ENCODE results near the gene LEFTY1. TPM values are rescaled to one million over a fixed set of nuclear protein-coding genes. Genes with fewer than 3 reads are reported as not detected.

LEFTY1 gene
- total and polyA plus RNA-seq, 10 donors, result 0.06 to 0.95 (median 0.34) TPM; not detected in 3

GRCh38 chr1:225928186-225929175 is 39.5 kb upstream of the LEFTY1 start:
- intact Hi-C loops (cut with DNase I; ENCODE audit: low total_unique reads), result no loop called here
- TF ChIP-seq POLR2AphosphoS5 (IDR thresholded peaks at IDR 0.05) (no peak), POLR2A (IDR thresholded peaks at IDR 0.05) (no peak)
- TF ChIP-seq, protein P1, sequence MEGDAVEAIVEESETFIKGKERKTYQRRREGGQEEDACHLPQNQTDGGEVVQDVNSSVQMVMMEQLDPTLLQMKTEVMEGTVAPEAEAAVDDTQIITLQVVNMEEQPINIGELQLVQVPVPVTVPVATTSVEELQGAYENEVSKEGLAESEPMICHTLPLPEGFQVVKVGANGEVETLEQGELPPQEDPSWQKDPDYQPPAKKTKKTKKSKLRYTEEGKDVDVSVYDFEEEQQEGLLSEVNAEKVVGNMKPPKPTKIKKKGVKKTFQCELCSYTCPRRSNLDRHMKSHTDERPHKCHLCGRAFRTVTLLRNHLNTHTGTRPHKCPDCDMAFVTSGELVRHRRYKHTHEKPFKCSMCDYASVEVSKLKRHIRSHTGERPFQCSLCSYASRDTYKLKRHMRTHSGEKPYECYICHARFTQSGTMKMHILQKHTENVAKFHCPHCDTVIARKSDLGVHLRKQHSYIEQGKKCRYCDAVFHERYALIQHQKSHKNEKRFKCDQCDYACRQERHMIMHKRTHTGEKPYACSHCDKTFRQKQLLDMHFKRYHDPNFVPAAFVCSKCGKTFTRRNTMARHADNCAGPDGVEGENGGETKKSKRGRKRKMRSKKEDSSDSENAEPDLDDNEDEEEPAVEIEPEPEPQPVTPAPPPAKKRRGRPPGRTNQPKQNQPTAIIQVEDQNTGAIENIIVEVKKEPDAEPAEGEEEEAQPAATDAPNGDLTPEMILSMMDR (IDR thresholded peaks at IDR 0.05 in 8 of 11, conservative IDR thresholded peaks at IDR 0.05 in 3 of 11), result no peak
- peaks cover 4 to 12% (median 10%) of the 10 kb centered on the region in 6 donors for H3K4me1 ChIP-seq
- no peaks in the 10 kb centered on the region for H3K27me3 ChIP-seq (replicated peaks in 1 of 7)
- peak; percentile 66 for DNase-seq
- H3K27ac ChIP-seq, result peak overlapping the region in 4 of 8 donors; percentile 36 to 67 (median 52)
- no peaks in the 10 kb centered on the region for H3K36me3 ChIP-seq
- WGBS, 5 donors, result 77 to 87% (median 79%) methylated on average over 14 of the region's 14 CpGs
- H3K9me3 ChIP-seq, result no peaks in the 10 kb centered on the region
- no peak overlapping the region for H3K4me3 ChIP-seq

DNA sequence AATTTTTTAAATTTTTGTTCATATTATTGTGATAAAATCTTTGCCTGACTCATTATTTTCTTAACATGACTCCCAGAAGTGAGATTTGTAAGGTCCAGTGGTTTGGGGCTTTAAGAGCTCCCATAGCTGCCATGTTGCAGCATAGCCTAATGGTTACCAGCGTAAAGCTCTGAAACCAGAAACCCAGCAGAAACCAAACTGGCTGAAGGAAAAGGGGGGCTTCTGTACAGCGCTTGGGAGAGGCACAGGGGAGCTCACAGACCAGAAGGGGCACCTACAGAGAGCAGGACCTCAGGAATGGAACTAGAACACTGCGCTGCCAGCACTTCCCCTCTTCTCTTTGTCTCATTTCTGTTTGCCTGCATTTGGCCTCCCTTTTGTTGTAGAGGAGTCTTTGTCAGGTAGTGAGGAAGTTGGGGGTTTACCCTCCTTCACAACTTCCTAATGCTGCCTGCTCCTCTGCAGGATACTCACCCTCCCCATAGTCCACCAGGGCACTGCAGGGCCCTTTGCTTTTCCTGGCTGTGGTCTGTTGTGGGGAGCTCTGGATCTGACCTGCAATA is 37.7 kb upstream of the LEFTY1 start:
- Histone ChIP-seq H3K36me3 (peaks cover 0 to 9% (median 7%) of the 10 kb centered on the region in 6 donors), H3K4me3 (no peak overlapping the region), H3K4me1 (peaks cover 16 to 30% (median 28%) of the 10 kb centered on the region in 6 donors), H3K9me3 (no peaks in the 10 kb centered on the region), H3K27me3 (replicated peaks in 1 of 7) (no peaks in the 10 kb centered on the region), H3K27ac (no peak overlapping the region)
- DNase-seq, result peak; percentile 20
- 61 to 78% (median 64%) methylated on average over 3 of the region's 3 CpGs for WGBS, 5 donors
- TF ChIP-seq POLR2A (IDR thresholded peaks at IDR 0.05) (no peak), POLR2AphosphoS5 (IDR thresholded peaks at IDR 0.05) (no peak)
- TF ChIP-seq, protein P1 (IDR thresholded peaks at IDR 0.05 in 8 of 11, conservative IDR thresholded peaks at IDR 0.05 in 3 of 11), result no peak
- intact Hi-C loops (cut with DNase I; ENCODE audit: low total_unique reads), result no loop called here

DNA sequence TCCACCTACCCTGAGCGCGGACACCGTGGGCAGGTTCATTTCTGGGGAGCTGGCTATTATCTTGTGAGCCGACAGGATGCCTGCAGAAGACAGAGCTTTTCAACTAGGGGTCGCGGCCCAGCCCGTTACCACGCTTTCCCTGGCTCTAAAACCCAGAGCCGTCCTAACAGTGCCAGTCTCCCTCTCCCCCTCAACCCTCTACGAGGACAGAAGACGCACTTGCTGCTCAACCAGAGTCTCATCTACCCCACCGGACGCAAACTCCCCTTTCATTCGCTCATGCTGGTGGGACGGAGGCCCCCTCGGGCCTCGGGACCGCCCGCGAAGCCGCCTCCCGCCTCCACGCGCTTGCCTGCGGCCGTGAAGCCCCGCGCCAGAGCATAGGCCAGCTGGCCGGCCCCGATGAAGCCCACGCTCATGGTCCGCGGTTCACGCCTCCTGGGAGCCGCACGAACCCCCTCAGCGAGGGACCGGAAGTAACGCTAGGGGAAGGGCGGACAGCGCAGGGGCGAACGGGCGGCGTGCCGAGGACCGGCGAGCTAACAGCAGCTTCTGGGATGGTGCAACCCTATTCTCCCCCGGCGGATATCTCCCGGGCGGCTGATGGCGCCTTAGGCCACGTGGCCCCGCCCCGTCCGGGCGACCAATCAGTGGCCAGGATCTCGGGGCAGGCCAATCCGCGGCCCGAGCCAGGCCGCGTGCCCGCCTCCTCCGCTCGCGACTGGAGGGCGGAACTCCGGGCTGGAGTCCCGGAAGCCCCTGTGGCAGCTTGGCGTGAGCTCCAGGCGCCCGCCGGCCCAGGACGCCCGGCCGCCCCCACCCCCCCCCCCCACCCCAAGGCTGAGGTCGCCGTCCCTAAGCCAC is 35.0 kb upstream of the LEFTY1 start, which contains the start of gene PYCR2:
PYCR2 (minus strand) TSS at position 559 of the 864 bp plus-strand sequence; CDS start at position 419, 140 bp downstream.
- intact Hi-C loops (cut with DNase I; ENCODE audit: low total_unique reads), result no loop called here
- 0 to 1% (median 0%) methylated on average over 42 to 79 of the region's 80 CpGs for WGBS, 5 donors
- Histone ChIP-seq H3K36me3 (peaks cover 0 to 36% (median 22%) of the 10 kb centered on the region in 6 donors), H3K9me3 (no peaks in the 10 kb centered on the region), H3K4me3 (peak within 1 kb of the TSS; percentile 70 to 99 (median 94)), H3K27me3 (replicated peaks in 1 of 7) (no peaks in the 10 kb centered on the region), H3K4me1 (peaks cover 16 to 56% (median 44%) of the 10 kb centered on the region in 6 donors), H3K27ac (peak within 1 kb of the TSS; percentile 87 to 95 (median 92))
- TF ChIP-seq POLR2A (IDR thresholded peaks at IDR 0.05) (peak in 1 of 3 donors; percentile 50), POLR2AphosphoS5 (IDR thresholded peaks at IDR 0.05) (peak; percentile 91 to 96 (median 95))
- TF ChIP-seq, protein P1 (IDR thresholded peaks at IDR 0.05 in 8 of 11, conservative IDR thresholded peaks at IDR 0.05 in 3 of 11), result peak in 3 of 11 experiments; percentile 16 to 50 (median 38)
- peak; percentile 97 for DNase-seq
